Left forelimb (tissue), 1 donor: ENCODE results near the gene PLOD1.
"Not testable (repeated sequence)": the region's sequence is repeated elsewhere in the genome, so short reads cannot be mapped to it uniquely, and the experiment has no call there.

Source experiments
- DNase-seq: peaks from one replicate; pipeline ENCODE4 v3.0.0-alpha.2; 2018; ENCODE audit warnings: low spot score

Gene PLOD1

GRCh38 chr1:11938722-11939526 is 4.4 kb downstream of the PLOD1 start:
- DNase-seq, result no peak

- DNase-seq, result not testable (repeated sequence)
These were observed 5.3 kb downstream of the PLOD1 start for GRCh38 chr1:11939794-11940193.

DNA sequence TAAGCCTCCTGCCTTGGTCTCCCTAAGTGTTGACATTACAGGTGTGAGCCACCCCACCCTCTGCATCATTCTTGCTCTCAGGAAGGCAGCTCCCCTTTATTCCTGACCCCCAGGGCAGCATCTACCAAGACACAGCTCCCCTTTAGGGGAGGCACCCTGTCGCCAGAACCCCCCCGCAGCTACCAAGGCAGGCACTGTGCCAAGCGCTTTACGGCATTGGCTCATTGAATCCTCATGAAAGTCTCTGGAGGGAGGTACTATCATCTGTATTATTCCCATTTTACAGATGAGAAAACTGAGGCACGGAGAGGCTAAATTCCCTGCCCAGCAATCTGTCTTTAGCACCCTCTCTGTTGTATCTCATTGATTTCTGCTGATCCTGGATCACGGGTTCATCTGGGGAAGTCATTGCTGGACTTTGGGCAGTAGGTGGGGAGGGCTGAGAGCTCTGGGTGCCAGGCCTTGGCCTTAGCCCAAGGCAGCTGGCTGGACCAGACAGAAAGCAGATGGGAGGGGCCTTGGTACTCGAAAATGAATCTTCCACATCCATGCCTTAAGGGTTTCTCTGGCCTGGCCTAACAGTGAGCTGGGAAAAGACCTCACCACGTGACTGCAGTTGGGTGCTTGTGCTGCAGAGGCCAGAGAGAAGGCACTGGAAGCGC is 5.9 kb downstream of the PLOD1 start:
- DNase-seq, result no peak

- DNase-seq, result no peak
These were observed 7.8 kb downstream of the PLOD1 start for GRCh38 chr1:11942280-11942679.

- no peak for DNase-seq
These were observed 9.1 kb downstream of the PLOD1 start for GRCh38 chr1:11943619-11944018.

GRCh38 chr1:11944358-11944931 is 9.9 kb downstream of the PLOD1 start:
- no peak for DNase-seq

- no peak for DNase-seq
These were observed 12.1 kb downstream of the PLOD1 start for GRCh38 chr1:11946647-11947046.

- no peak for DNase-seq
These were observed 14.4 kb downstream of the PLOD1 start for GRCh38 chr1:11948822-11949458.

- DNase-seq, result no peak
These were observed 17.4 kb downstream of the PLOD1 start for GRCh38 chr1:11951901-11952300.

DNA sequence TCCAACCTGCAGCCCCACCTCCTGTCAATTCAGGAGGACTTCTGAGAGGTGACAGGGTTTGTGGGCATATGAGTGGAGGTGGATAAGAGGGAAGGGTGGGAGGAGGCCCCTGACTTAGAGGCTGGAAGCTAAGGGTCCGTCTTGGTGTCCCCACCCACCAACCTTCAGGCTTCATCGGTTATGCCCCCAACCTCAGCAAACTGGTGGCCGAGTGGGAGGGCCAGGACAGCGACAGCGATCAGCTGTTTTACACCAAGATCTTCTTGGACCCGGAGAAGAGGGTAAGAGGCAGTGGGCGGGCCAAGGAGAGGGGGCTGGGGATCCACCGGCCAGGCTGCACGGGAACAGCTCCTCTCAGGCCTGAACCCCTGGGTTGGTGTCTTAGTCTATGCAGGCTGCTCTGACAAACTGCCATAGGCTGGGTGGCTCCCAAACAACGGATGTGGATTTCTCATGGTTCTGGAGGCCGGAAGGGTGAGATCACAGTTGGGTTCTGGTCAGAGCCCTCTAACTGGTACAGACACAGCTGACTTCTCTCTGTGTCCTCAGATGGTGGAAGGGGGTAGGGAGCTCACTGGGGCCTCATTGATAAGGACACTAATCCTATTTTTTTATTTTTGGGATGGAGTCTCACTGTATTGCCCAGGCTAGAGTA is 18.1 kb downstream of the PLOD1 start:
- DNase-seq, result no peak

DNA sequence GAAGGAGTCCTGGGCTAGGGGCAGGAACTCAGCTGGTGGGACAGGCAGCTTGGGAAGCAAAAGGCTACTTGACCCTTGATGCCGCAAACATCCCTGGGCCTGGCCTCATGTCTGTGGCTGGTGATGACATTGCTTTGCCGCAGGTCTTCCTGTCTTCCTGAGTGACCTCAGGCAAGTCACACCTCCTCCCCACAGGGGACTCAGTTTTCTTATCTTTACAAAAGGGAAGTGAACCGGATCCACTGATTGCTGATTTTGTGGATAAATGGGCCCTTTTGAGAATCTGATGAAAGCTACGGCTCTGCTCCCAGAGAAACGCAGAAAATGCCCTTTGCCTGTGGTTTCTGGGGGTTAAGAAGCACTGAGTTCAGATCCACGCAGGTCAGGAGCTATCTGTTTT is 20.7 kb downstream of the PLOD1 start:
- DNase-seq, result no peak

DNA sequence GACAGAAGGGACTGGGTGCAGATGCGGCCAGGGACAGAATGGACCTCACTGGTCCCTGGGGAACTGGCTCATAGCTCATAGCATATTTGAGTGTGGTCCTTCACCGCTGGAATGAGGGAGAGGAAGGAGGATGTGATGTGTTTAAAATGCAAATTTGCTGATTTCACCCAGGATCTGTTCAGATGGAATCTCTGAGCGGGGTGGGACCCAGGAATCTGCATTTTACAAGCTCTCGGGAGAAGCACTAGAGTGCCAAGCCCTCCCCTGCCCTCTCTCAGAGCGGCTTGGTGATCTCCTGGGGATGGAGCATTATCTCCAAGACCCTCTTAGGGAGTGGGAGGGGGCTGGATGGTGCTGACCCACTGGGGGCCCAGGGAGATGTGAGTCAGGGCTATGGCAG is 22.9 kb downstream of the PLOD1 start:
- DNase-seq, result no peak

GRCh38 chr1:11957897-11958296 is 23.4 kb downstream of the PLOD1 start:
- no peak for DNase-seq

GRCh38 chr1:11960276-11960675 is 25.8 kb downstream of the PLOD1 start:
- no peak for DNase-seq

DNA sequence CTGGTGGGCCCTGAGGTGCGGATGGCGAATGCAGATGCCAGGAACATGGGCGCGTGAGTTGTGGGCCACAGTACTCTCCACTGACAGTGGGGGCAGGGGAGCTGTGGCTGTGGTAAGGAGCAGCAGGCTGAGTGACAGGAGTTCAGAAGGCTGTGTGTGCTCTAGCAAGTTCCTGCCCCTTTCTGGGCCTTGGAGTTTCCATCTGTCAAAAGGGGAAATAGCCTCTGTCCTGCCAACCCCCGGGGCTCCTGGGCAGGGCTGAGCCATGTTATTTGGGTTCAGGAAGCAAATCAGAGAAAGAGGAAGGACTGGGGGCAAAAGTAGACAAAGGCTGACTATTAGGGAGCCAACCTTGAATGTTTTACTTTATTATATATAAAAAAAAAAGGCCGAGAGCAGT is 26.2 kb downstream of the PLOD1 start:
- no peak for DNase-seq

DNA sequence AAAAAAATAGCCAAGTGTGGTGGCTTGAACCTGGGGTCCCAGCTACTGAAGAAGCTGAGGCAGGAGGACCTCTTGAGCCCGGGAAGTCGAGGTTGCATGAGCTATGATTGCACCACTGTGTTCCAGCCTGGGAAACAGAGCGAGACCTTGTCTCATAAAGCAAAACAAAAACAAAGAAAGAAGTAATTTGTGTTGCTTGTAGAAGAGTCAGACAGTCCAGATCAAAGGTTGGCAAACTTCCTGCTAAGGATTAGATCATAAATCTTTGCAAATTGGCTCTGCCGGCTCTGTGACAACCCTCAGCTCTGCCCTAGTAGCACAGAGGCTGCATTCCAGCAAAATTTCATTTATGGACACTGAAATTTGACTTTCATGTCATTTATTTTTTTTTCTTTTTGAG is 26.7 kb downstream of the PLOD1 start:
- DNase-seq, result no peak

DNA sequence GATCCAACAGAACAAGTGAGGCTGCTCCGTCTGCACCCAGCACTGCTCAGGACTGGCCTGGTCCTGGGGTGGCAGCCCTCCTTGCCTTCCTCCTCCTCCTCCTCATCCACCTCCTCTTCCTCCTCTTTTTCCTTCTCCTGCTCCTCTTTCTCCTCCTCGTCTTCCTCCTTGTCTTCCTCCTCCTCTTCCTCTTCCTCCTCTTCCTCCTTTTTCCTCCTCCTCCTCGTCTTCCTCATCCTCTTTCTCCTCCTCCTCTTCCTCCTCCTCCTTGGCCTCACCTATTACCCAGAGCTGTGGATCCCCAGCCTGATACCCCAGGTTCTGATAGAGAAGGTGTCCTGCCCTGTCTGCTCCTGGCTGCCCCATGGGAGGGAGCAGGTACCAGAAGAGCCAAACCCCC is 29.1 kb downstream of the PLOD1 start:
- no peak for DNase-seq

- no peak for DNase-seq
These were observed 30.1 kb downstream of the PLOD1 start for GRCh38 chr1:11964656-11965055.

- no peak for DNase-seq
These were observed 32.6 kb downstream of the PLOD1 start for GRCh38 chr1:11967028-11967547.

- DNase-seq, result no peak
These were observed 36.1 kb downstream of the PLOD1 start for GRCh38 chr1:11970441-11971185.

GRCh38 chr1:11977625-11978024 is 43.1 kb downstream of the PLOD1 start:
- DNase-seq, result no peak
